Keratinocyte (primary cell): ENCODE data around the gene MRPL38. TPM values are rescaled to one million over a fixed set of nuclear protein-coding genes. Genes with fewer than 3 reads are reported as not detected.

Source experiments
- DNase-seq: peaks from one replicate; pipeline ENCODE4 v3.0.0-alpha.2; 2011; ENCODE audit warnings: low read depth, missing footprints, low spot score
- FAIRE-seq: peaks from 2 replicates; lab custom pipeline; 2011; peaks lifted over from hg19 to GRCh38; lab: Jason Lieb, UNC
- H2AFZ ChIP-seq: 2 replicates; pipeline ENCODE4 v1.6.0; 2012; ENCODE audit warnings: low read length, control low read depth, inconsistent platforms; ENCODE audit not compliant: control insufficient read depth
- H3K27ac ChIP-seq: 2 replicates; pipeline ENCODE4 v1.5.1; 2011; ENCODE audit warnings: low read length; ENCODE audit not compliant: control insufficient read depth, insufficient read depth
- H3K27me3 ChIP-seq: 3 replicates; pipeline ENCODE4 v1.6.0; 2011; ENCODE audit warnings: low read length; ENCODE audit not compliant: control insufficient read depth, insufficient read depth; ENCODE audit errors: extremely low read depth
- H3K36me3 ChIP-seq, 2 experiments: 2 replicates in 1 of 2; 3 replicates in 1 of 2; pipeline ENCODE4 v1.5.1; 2011; ENCODE audit warnings: low read length in 2 of 2, mild to moderate bottlenecking in 1 of 2; ENCODE audit not compliant: control insufficient read depth in 2 of 2, insufficient read depth in 2 of 2; ENCODE audit errors: extremely low read depth in 1 of 2
- H3K4me1 ChIP-seq: 3 replicates; pipeline ENCODE4 v1.5.1; 2011; ENCODE audit warnings: low read length; ENCODE audit not compliant: control insufficient read depth, insufficient read depth; ENCODE audit errors: extremely low read depth
- H3K4me2 ChIP-seq: 3 replicates; pipeline ENCODE4 v1.6.0; 2011; ENCODE audit warnings: low read depth, low read length; ENCODE audit not compliant: control insufficient read depth, insufficient read depth; ENCODE audit errors: extremely low read depth
- H3K4me3 ChIP-seq, 3 experiments: fragments of 200-600 bp in 1 of 3; sonication (generic) in 1 of 3; 2 replicates in 2 of 3; 3 replicates in 1 of 3; pipeline ENCODE4 v1.5.1; 2011 to 2016; ENCODE audit warnings: low read length in 3 of 3, mild to moderate bottlenecking in 3 of 3, control low read depth in 2 of 3, inconsistent platforms in 1 of 3, low read depth in 1 of 3, mixed read lengths in 1 of 3, mixed run types in 1 of 3, moderate library complexity in 1 of 3; ENCODE audit not compliant: control insufficient read depth in 2 of 3, insufficient read depth in 2 of 3; ENCODE audit errors: extremely low read depth in 1 of 3
- H3K79me2 ChIP-seq: 2 replicates; pipeline ENCODE4 v1.6.0; 2012; ENCODE audit warnings: low read length; ENCODE audit not compliant: control insufficient read depth, insufficient read depth
- H3K9ac ChIP-seq: 3 replicates; pipeline ENCODE4 v1.6.0; 2011; ENCODE audit warnings: low read length; ENCODE audit not compliant: control insufficient read depth, insufficient read depth; ENCODE audit errors: extremely low read depth
- H3K9me1 ChIP-seq: 3 replicates; pipeline ENCODE4 v1.6.0; 2011; ENCODE audit warnings: low read length; ENCODE audit not compliant: control insufficient read depth, insufficient read depth; ENCODE audit errors: extremely low read depth
- H3K9me3 ChIP-seq: 2 replicates; pipeline ENCODE4 v1.5.1; 2012; ENCODE audit warnings: low read depth, low read length; ENCODE audit not compliant: control insufficient read depth
- H4K20me1 ChIP-seq: 3 replicates; pipeline ENCODE4 v1.6.0; 2011; ENCODE audit warnings: low read length; ENCODE audit not compliant: control insufficient read depth, insufficient read depth; ENCODE audit errors: extremely low read depth
- CTCF ChIP-seq, 3 experiments: IDR thresholded peaks in 1 of 3; conservative IDR thresholded peaks in 1 of 3; optimal IDR thresholded peaks in 1 of 3; 2 replicates in 2 of 3; 3 replicates in 1 of 3; pipeline versions ENCODE3 to v1.5.1; 2011; ENCODE audit warnings: low read length in 3 of 3, mild to moderate bottlenecking in 3 of 3, moderate library complexity in 2 of 3, control low read depth in 1 of 3, inconsistent platforms in 1 of 3; ENCODE audit not compliant: insufficient read depth in 2 of 3; ENCODE audit errors: extremely low read depth in 1 of 3
- EZH2 ChIP-seq: IDR thresholded peaks from one replicate; pipeline ENCODE4 v1.6.1; 2012; ENCODE audit warnings: inconsistent platforms, mild to moderate bottlenecking, low read length, moderate library complexity
- dilution Hi-C: fragments of 300-500 bp; cut with MboI; formaldehyde crosslinking; loops from one replicate; pipeline ENCODE4 v1.7.0; 2020; ENCODE audit warnings: low sequenced_read_pairs; ENCODE audit not compliant: extremely low pct_ligation_motif_present
- polyA plus RNA-seq, 5 experiments: library from polyadenylated mRNA; depleted of rRNA in 3 of 5; stranded (reverse) in 3 of 5; stranded (forward) in 1 of 5; unstranded in 1 of 5; fragments of >200 nt; gene quantifications; 1 replicate in 1 of 5; 2 replicates in 3 of 5; 3 replicates in 1 of 5; pipeline versions ENCODE4 v1.2.1 to v1.2.3, GENCODE V29; 2011 to 2012; ENCODE audit warnings: missing spikeins in 2 of 5, low read depth in 1 of 5, low replicate concordance in 1 of 5

MRPL38 gene
- polyA plus RNA-seq, 1 donor (not counting 4 experiments of a cell fraction or from before 2014, with no cell fraction given) = 25.2 TPM

DNA sequence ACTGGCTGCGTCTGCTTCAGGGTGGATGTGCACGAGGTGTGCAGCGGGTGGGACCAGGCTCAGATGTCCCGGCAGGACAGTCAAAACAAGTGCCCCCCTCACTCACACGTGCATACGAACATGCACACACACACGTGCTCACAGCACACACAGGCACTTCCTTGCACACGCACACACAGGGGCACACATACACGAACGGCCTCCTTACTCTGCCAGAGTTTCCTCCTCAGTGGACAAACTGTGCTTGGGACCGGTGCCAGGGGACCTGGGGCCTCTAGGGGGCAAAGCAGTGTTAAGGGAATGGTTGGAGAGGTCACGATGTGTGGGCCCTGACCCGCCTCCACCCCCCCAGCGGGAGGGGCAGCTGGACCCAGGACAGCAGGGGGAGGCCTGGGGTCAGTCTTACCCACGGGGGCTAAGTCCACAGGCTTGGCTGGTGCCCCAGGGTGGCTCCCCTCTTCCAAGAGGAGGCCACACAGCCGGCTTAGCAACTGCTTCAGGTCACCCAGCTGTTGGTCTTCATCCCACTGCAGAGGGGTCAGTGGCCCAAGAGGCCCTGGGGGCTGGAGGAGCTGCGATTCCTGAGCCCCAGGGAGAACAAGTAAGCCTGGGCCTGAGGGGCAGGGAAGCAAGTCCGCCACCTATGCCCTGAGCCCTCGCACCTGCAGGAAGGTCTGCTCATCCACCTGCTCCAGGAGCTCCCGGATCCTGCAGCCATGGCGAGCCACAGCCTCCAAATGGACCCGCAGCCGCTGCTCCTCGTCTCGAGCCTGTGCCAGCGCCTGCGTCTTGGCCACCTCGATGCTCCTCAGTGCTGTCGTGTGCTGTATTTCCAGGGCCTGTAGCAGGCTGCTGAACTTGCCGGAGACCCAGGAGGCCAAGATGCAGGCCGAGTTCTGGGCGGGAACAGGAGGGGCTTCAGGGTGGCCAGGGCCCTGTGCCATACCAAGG is 12.8 kb downstream of the MRPL38 start:
- Histone ChIP-seq H3K9me3 (no peaks in the 10 kb centered on the region), H3K9ac (no peak overlapping the region), H3K4me1 (peaks cover 9% of the 10 kb centered on the region), H3K9me1 (no peaks in the 10 kb centered on the region), H3K4me2 (no peak overlapping the region), H4K20me1 (no peaks in the 10 kb centered on the region), H3K4me3 (no peak overlapping the region), H2AFZ (no peak overlapping the region), H3K79me2 (peaks cover 4% of the 10 kb centered on the region), H3K27me3 (no peaks in the 10 kb centered on the region), H3K36me3 (peaks cover 6 to 7% of the 10 kb centered on the region in 2 experiments), H3K27ac (no peak overlapping the region)
- FAIRE-seq (no peak), DNase-seq (no peak)
- dilution Hi-C loops = no loop called here
- TF ChIP-seq EZH2 (no peak), CTCF (optimal IDR thresholded peaks at IDR 0.05 in 1 of 3, IDR thresholded peaks at IDR 0.05 in 1 of 3, conservative IDR thresholded peaks at IDR 0.05 in 1 of 3; ENCODE audit: extremely low read depth in 1 of 3, insufficient read depth in 2 of 3, low read length in 3 of 3) (no peak)

- no peaks in the 10 kb centered on the region for H3K9me1 ChIP-seq
- no peak overlapping the region for H3K27ac ChIP-seq
- dilution Hi-C loops = no loop called here
- no peak for FAIRE-seq
- H3K4me1 ChIP-seq = peaks cover 9% of the 10 kb centered on the region
- no peak overlapping the region for H3K9ac ChIP-seq
- H3K9me3 ChIP-seq = no peaks in the 10 kb centered on the region
- no peak for DNase-seq
- H3K27me3 ChIP-seq = no peaks in the 10 kb centered on the region
- no peaks in the 10 kb centered on the region for H4K20me1 ChIP-seq
- H3K36me3 ChIP-seq = peaks cover 6 to 7% of the 10 kb centered on the region in 2 experiments
- no peak overlapping the region for H3K4me3 ChIP-seq
- peaks cover 4% of the 10 kb centered on the region for H3K79me2 ChIP-seq
- no peak overlapping the region for H2AFZ ChIP-seq
- no peak overlapping the region for H3K4me2 ChIP-seq
- no peak for TF ChIP-seq EZH2
These were observed 13.6 kb downstream of the MRPL38 start for GRCh38 chr17:75891022-75891604.
